ENCODE data around the gene LRRC70.

The LRRC70 gene

GRCh38 chr5:62578540-62578939 lies at the start of gene LRRC70:
TSS of gene LRRC70 (plus strand) at chr5:62578819. CDS start at chr5:62579439, 620 bp downstream.
- FAIRE-seq = no peak
- no peak for TF ChIP-seq POLR2A (IDR thresholded peaks at IDR 0.05; ENCODE audit: low read depth, low read length)

GRCh38 chr5:62533597-62533996 lies 45.0 kb upstream of the LRRC70 start:
- FAIRE-seq = no peak
- no peak for TF ChIP-seq POLR2A (IDR thresholded peaks at IDR 0.05; ENCODE audit: low read depth, low read length)
- DNase-seq (ENCODE audit: insufficient read length, low spot score) = no peak

More at GRCh38 chr5:62578540-62578939, at the start of gene LRRC70:
- DNase-seq (ENCODE audit: insufficient read length, low spot score) = no peak

- no peak for FAIRE-seq
- no peak for DNase-seq (ENCODE audit: insufficient read length, low spot score)
- no peak for TF ChIP-seq POLR2A (IDR thresholded peaks at IDR 0.05; ENCODE audit: low read depth, low read length)
Measured at GRCh38 chr5:62534461-62535236, 44.0 kb upstream of the LRRC70 start.

- TF ChIP-seq POLR2A (IDR thresholded peaks at IDR 0.05; ENCODE audit: low read depth, low read length) = no peak
- no peak for FAIRE-seq
- no peak for DNase-seq (ENCODE audit: insufficient read length, low spot score)
Measured at GRCh38 chr5:62536232-62536631, 42.4 kb upstream of the LRRC70 start.

GRCh38 chr5:62536783-62537182 lies 41.8 kb upstream of the LRRC70 start:
- DNase-seq (ENCODE audit: insufficient read length, low spot score) (no peak), FAIRE-seq (no peak)
- TF ChIP-seq POLR2A (IDR thresholded peaks at IDR 0.05; ENCODE audit: low read depth, low read length) = no peak

- DNase-seq (ENCODE audit: insufficient read length, low spot score) = no peak
- no peak for FAIRE-seq
- TF ChIP-seq POLR2A (IDR thresholded peaks at IDR 0.05; ENCODE audit: low read depth, low read length) = no peak
Measured at GRCh38 chr5:62538017-62538942, 40.3 kb upstream of the LRRC70 start.

- no peak for TF ChIP-seq POLR2A (IDR thresholded peaks at IDR 0.05; ENCODE audit: low read depth, low read length)
- FAIRE-seq = no peak
Measured at GRCh38 chr5:62542720-62543119, 35.9 kb upstream of the LRRC70 start.

GRCh38 chr5:62547945-62548630 lies 30.5 kb upstream of the LRRC70 start:
- FAIRE-seq (no peak), DNase-seq (ENCODE audit: insufficient read length, low spot score) (no peak)
- TF ChIP-seq POLR2A (IDR thresholded peaks at IDR 0.05; ENCODE audit: low read depth, low read length) = no peak

More at GRCh38 chr5:62542720-62543119, 35.9 kb upstream of the LRRC70 start:
- DNase-seq (ENCODE audit: insufficient read length, low spot score) = no peak

GRCh38 chr5:62550103-62550502 lies 28.5 kb upstream of the LRRC70 start:
- no peak for TF ChIP-seq POLR2A (IDR thresholded peaks at IDR 0.05; ENCODE audit: low read depth, low read length)
- FAIRE-seq (no peak), DNase-seq (ENCODE audit: insufficient read length, low spot score) (no peak)

- no peak for TF ChIP-seq POLR2A (IDR thresholded peaks at IDR 0.05; ENCODE audit: low read depth, low read length)
- FAIRE-seq (no peak), DNase-seq (ENCODE audit: insufficient read length, low spot score) (no peak)
Measured at GRCh38 chr5:62555930-62556329, 22.7 kb upstream of the LRRC70 start.

GRCh38 chr5:62558941-62559340 lies 19.7 kb upstream of the LRRC70 start:
- DNase-seq (ENCODE audit: insufficient read length, low spot score) = no peak
- FAIRE-seq = no peak
- no peak for TF ChIP-seq POLR2A (IDR thresholded peaks at IDR 0.05; ENCODE audit: low read depth, low read length)

- TF ChIP-seq POLR2A (IDR thresholded peaks at IDR 0.05; ENCODE audit: low read depth, low read length) = no peak
- no peak for DNase-seq (ENCODE audit: insufficient read length, low spot score)
- no peak for FAIRE-seq
Measured at GRCh38 chr5:62560786-62561185, 17.8 kb upstream of the LRRC70 start.

GRCh38 chr5:62561896-62562295 lies 16.7 kb upstream of the LRRC70 start:
- DNase-seq (ENCODE audit: insufficient read length, low spot score) (no peak), FAIRE-seq (no peak)
- TF ChIP-seq POLR2A (IDR thresholded peaks at IDR 0.05; ENCODE audit: low read depth, low read length) = no peak

- DNase-seq (ENCODE audit: insufficient read length, low spot score) = no peak
- no peak for FAIRE-seq
Measured at GRCh38 chr5:62562867-62563266, 15.8 kb upstream of the LRRC70 start.

More at GRCh38 chr5:62562867-62563266, 15.8 kb upstream of the LRRC70 start:
- TF ChIP-seq POLR2A (IDR thresholded peaks at IDR 0.05; ENCODE audit: low read depth, low read length) = no peak

All from H54 (cell line).